ENCODE results near the gene MYBPC2. TPM values are rescaled to one million over a fixed set of nuclear protein-coding genes. Genes with fewer than 3 reads are reported as not detected.

Gene MYBPC2
- total and polyA plus RNA-seq, 2 donors (not counting 1 experiment from before 2014, with no cell fraction given), result 1.1 to 1.7 TPM

GRCh38 chr19:50447750-50448149 is 15.1 kb downstream of the MYBPC2 start:
- no peaks in the 10 kb centered on the region for H3K27me3 Mint-ChIP-seq
- H4K20me1 ChIP-seq (ENCODE audit: control insufficient read depth, insufficient read depth, low read length, poor library complexity, severe bottlenecking), result no peaks in the 10 kb centered on the region
- H3K4me1 Mint-ChIP-seq, result peaks cover 8% of the 10 kb centered on the region
- H3K4me3 Mint-ChIP-seq, result no peak overlapping the region
- H3K4me3 ChIP-seq (ENCODE audit: control extremely low read depth in 1 of 5, extremely low read depth in 1 of 5, insufficient read depth in 1 of 5, low read depth in 2 of 5, low read length in 4 of 5), result no peak overlapping the region
- no peak overlapping the region for H3K4me2 ChIP-seq (replicated peaks; ENCODE audit: low read depth, low read length, poor library complexity, severe bottlenecking)
- intact Hi-C loops (cut with micrococcal nuclease), result no loop called here
- DNase-seq (no peak), ATAC-seq (ENCODE audit: low read depth) (no peak)
- ChIA-PET CTCF (no interaction called here), POLR2A (no interaction called here)
- peaks cover 0 to 7% (median 0%) of the 10 kb centered on the region in 3 donors for H3K9me3 ChIP-seq (ENCODE audit: control extremely low read depth in 1 of 3, control insufficient read depth in 2 of 3, insufficient read depth in 1 of 3, low read length in 2 of 3)
- TF ChIP-seq CTCF (IDR thresholded peaks at IDR 0.05) (no peak), EZH2 (IDR thresholded peaks at IDR 0.05; ENCODE audit: borderline replicate concordance, insufficient read depth, low read depth, low read length, poor library complexity, severe bottlenecking) (no peak)
- no peak overlapping the region for H3K27ac Mint-ChIP-seq
- H2AFZ ChIP-seq (ENCODE audit: insufficient read depth, low read depth, low read length, poor library complexity, severe bottlenecking), result no peak overlapping the region
- WGBS (ENCODE audit: insufficient coverage), result 93% methylated on average over 6 of the region's 10 CpGs
- no peak overlapping the region for H3K27ac ChIP-seq (ENCODE audit: low read length in 2 of 2)
- no peaks in the 10 kb centered on the region for H3K36me3 ChIP-seq (replicated peaks in 1 of 2; ENCODE audit: control extremely low read depth in 1 of 2, control insufficient read depth in 1 of 2, extremely low read depth in 1 of 2, insufficient read depth in 2 of 2, low read length in 1 of 2)
- H3K9me3 Mint-ChIP-seq (ENCODE audit: insufficient read depth), result peaks cover 2% of the 10 kb centered on the region
- H3K9ac ChIP-seq (ENCODE audit: low read length), result no peak overlapping the region
- no peaks in the 10 kb centered on the region for H3K4me1 ChIP-seq (ENCODE audit: control insufficient read depth in 2 of 2, insufficient read depth in 2 of 2, low read length in 2 of 2)
- H3K79me2 ChIP-seq (ENCODE audit: control insufficient read depth, insufficient read depth, low read length), result no peaks in the 10 kb centered on the region
- H3K27me3 ChIP-seq (replicated peaks in 1 of 4; ENCODE audit: control extremely low read depth in 1 of 4, control insufficient read depth in 3 of 4, insufficient read depth in 4 of 4, low read length in 3 of 4), result no peaks in the 10 kb centered on the region

GRCh38 chr19:50449236-50449899 is 16.7 kb downstream of the MYBPC2 start:
- peaks cover 0 to 7% (median 0%) of the 10 kb centered on the region in 3 donors for H3K9me3 ChIP-seq (ENCODE audit: control extremely low read depth in 1 of 3, control insufficient read depth in 2 of 3, insufficient read depth in 1 of 3, low read length in 2 of 3)
- Mint-ChIP-seq H3K4me3 (no peak overlapping the region), H3K27me3 (no peaks in the 10 kb centered on the region), H3K9me3 (ENCODE audit: insufficient read depth) (peaks cover 2% of the 10 kb centered on the region), H3K27ac (no peak overlapping the region), H3K4me1 (peaks cover 8% of the 10 kb centered on the region)
- no peak overlapping the region for H3K9ac ChIP-seq (ENCODE audit: low read length)
- POLR2A ChIA-PET, result interaction anchor here (0.6 to 1.4 kb wide), 2 partner anchors 19 to 112 kb away, joined by 3 to 7 read pairs; no protein-coding TSS in a partner anchor
- no peak overlapping the region for H2AFZ ChIP-seq (ENCODE audit: insufficient read depth, low read depth, low read length, poor library complexity, severe bottlenecking)
- WGBS (ENCODE audit: insufficient coverage), result 92% methylated on average over 12 of the region's 14 CpGs
- H3K36me3 ChIP-seq (replicated peaks in 1 of 2; ENCODE audit: control extremely low read depth in 1 of 2, control insufficient read depth in 1 of 2, extremely low read depth in 1 of 2, insufficient read depth in 2 of 2, low read length in 1 of 2), result no peaks in the 10 kb centered on the region
- no peak overlapping the region for H3K4me2 ChIP-seq (replicated peaks; ENCODE audit: low read depth, low read length, poor library complexity, severe bottlenecking)
- H3K4me3 ChIP-seq (ENCODE audit: control extremely low read depth in 1 of 5, extremely low read depth in 1 of 5, insufficient read depth in 1 of 5, low read depth in 2 of 5, low read length in 4 of 5), result no peak overlapping the region
- no peaks in the 10 kb centered on the region for H3K79me2 ChIP-seq (ENCODE audit: control insufficient read depth, insufficient read depth, low read length)
- CTCF ChIA-PET, result no interaction called here
- no peaks in the 10 kb centered on the region for H3K4me1 ChIP-seq (ENCODE audit: control insufficient read depth in 2 of 2, insufficient read depth in 2 of 2, low read length in 2 of 2)
- intact Hi-C loops (cut with micrococcal nuclease), result no loop called here
- no peak overlapping the region for H3K27ac ChIP-seq (ENCODE audit: low read length in 2 of 2)
- TF ChIP-seq CTCF (IDR thresholded peaks at IDR 0.05) (no peak), EZH2 (IDR thresholded peaks at IDR 0.05; ENCODE audit: borderline replicate concordance, insufficient read depth, low read depth, low read length, poor library complexity, severe bottlenecking) (no peak)
- H3K27me3 ChIP-seq (replicated peaks in 1 of 4; ENCODE audit: control extremely low read depth in 1 of 4, control insufficient read depth in 3 of 4, insufficient read depth in 4 of 4, low read length in 3 of 4), result no peaks in the 10 kb centered on the region
- no peaks in the 10 kb centered on the region for H4K20me1 ChIP-seq (ENCODE audit: control insufficient read depth, insufficient read depth, low read length, poor library complexity, severe bottlenecking)
- ATAC-seq (ENCODE audit: low read depth) (no peak), DNase-seq (no peak)

Data from B cell (primary cell).